Measurements from ENCODE around the gene SDHA. TPM values are rescaled to one million over a fixed set of nuclear protein-coding genes. Genes with fewer than 3 reads are reported as not detected.

Gene SDHA
- polyA plus RNA-seq, 3 donors: 55.0 to 98.0 (median 91.5) TPM

DNA sequence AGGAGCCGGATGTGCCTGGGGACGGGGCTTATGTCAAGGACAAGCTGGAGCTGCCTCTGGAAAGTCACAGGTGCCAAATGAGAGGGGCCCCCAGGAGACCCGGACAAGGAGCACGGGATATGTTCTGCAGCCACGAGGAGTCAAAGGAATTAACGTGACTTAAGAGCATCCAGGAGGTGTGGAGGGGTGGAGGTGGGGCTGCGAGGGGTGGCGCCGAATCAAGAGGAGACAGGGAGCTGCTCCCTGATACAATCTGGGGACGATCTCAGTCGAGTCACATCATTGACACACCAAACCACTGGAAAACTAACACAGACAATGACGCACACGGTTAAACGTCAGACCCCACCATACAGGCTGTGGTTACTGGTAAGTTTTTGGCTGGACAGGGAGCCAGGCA lies 10.5 kb upstream of the SDHA start:
- no peak overlapping the region for H3K4me3 Mint-ChIP-seq
- TF ChIP-seq, protein P1, sequence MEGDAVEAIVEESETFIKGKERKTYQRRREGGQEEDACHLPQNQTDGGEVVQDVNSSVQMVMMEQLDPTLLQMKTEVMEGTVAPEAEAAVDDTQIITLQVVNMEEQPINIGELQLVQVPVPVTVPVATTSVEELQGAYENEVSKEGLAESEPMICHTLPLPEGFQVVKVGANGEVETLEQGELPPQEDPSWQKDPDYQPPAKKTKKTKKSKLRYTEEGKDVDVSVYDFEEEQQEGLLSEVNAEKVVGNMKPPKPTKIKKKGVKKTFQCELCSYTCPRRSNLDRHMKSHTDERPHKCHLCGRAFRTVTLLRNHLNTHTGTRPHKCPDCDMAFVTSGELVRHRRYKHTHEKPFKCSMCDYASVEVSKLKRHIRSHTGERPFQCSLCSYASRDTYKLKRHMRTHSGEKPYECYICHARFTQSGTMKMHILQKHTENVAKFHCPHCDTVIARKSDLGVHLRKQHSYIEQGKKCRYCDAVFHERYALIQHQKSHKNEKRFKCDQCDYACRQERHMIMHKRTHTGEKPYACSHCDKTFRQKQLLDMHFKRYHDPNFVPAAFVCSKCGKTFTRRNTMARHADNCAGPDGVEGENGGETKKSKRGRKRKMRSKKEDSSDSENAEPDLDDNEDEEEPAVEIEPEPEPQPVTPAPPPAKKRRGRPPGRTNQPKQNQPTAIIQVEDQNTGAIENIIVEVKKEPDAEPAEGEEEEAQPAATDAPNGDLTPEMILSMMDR (IDR thresholded peaks at IDR 0.05): no peak
- no peaks in the 10 kb centered on the region for H3K27me3 Mint-ChIP-seq (ENCODE audit: low read depth in 3 of 3)
- H4K20me1 ChIP-seq (ENCODE audit: insufficient read depth, low read length): peaks cover 7% of the 10 kb centered on the region
- 98% methylated on average over 6 of the region's 14 CpGs for WGBS (ENCODE audit: insufficient coverage)
- no peaks in the 10 kb centered on the region for H3K79me2 ChIP-seq (ENCODE audit: insufficient read depth, low read length)
- H3K9ac ChIP-seq (ENCODE audit: insufficient read depth, low read length, poor library complexity, severe bottlenecking): no peak overlapping the region
- peak overlapping the region in 1 of 7 donors; percentile 38 for H3K27ac Mint-ChIP-seq
- no peaks in the 10 kb centered on the region for H3K4me1 ChIP-seq (ENCODE audit: control insufficient read depth in 1 of 2, insufficient read depth in 2 of 2, low read length in 2 of 2)
- intact Hi-C loops (cut with micrococcal nuclease): no loop called here
- peaks cover 22 to 56% of the 10 kb centered on the region in 2 donors for H3K36me3 ChIP-seq (replicated peaks in 1 of 2; ENCODE audit: control insufficient read depth in 1 of 2, insufficient read depth in 2 of 2, low read length in 2 of 2)
- H3K9me3 Mint-ChIP-seq: no peaks in the 10 kb centered on the region
- H3K4me2 ChIP-seq (replicated peaks; ENCODE audit: extremely low read depth, low read length, poor library complexity, severe bottlenecking): no peak overlapping the region
- no peak overlapping the region for H3K27ac ChIP-seq (ENCODE audit: low read depth in 1 of 2, low read length in 2 of 2)
- no peaks in the 10 kb centered on the region for H3K4me1 Mint-ChIP-seq
- H3K27me3 ChIP-seq (ENCODE audit: control insufficient read depth in 2 of 2, insufficient read depth in 2 of 2, low read length in 2 of 2): no peaks in the 10 kb centered on the region
- no peak for DNase-seq
- no peak overlapping the region for H3K4me3 ChIP-seq (replicated peaks in 1 of 3; ENCODE audit: low read depth in 2 of 3, low read length in 3 of 3)
- no peak overlapping the region for H2AFZ ChIP-seq (ENCODE audit: insufficient read depth, low read depth, low read length, poor library complexity, severe bottlenecking)
- H3K9me3 ChIP-seq (replicated peaks in 1 of 2; ENCODE audit: control insufficient read depth in 1 of 2, insufficient read depth in 1 of 2, low read length in 2 of 2): no peaks in the 10 kb centered on the region
- peaks cover 46% of the 10 kb centered on the region in 2 donors for H3K36me3 Mint-ChIP-seq

DNA sequence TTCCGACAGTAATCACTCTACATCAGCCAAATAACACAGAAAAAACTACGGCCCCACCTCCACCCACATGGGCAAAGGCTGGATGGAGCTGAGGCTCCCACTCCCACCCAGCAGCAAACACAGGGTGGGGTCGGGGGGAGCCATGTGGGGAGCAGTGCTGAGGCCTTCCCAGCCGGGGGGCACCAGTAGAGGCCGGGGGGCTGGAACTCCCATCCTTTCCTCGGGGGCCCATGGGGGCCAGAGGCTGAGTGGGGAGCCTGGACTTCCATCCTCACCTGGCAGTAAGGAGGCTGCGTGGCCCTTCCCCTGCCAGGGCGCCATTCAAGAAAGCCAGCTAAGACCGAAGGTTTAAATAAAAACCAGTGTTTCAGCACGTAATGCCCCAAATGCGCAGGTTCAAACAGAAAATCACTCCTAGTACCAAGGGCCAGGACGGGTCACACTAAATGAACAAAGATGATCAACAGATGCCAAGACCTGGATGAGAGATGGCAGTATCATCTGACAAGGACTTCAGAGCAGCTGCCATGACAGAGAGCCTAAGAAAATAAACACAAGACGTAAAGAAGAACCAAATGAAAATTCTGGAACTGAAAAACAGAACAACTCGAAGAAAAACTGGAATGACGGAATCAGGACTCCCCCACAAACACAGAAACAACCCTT lies 9.5 kb upstream of the SDHA start:
- no peak overlapping the region for H3K9ac ChIP-seq (ENCODE audit: insufficient read depth, low read length, poor library complexity, severe bottlenecking)
- TF ChIP-seq, protein P1 (IDR thresholded peaks at IDR 0.05): no peak
- Mint-ChIP-seq H3K27ac (peak overlapping the region in 1 of 7 donors; percentile 42), H3K4me3 (no peak overlapping the region), H3K36me3 (peaks cover 45 to 47% of the 10 kb centered on the region in 2 donors), H3K4me1 (no peaks in the 10 kb centered on the region), H3K27me3 (ENCODE audit: low read depth in 3 of 3) (no peaks in the 10 kb centered on the region), H3K9me3 (no peaks in the 10 kb centered on the region)
- peaks cover 7% of the 10 kb centered on the region for H4K20me1 ChIP-seq (ENCODE audit: insufficient read depth, low read length)
- H2AFZ ChIP-seq (ENCODE audit: insufficient read depth, low read depth, low read length, poor library complexity, severe bottlenecking): no peak overlapping the region
- 90% methylated on average over 10 of the region's 15 CpGs for WGBS (ENCODE audit: insufficient coverage)
- no peaks in the 10 kb centered on the region for H3K4me1 ChIP-seq (ENCODE audit: control insufficient read depth in 1 of 2, insufficient read depth in 2 of 2, low read length in 2 of 2)
- no peak overlapping the region for H3K27ac ChIP-seq (ENCODE audit: low read depth in 1 of 2, low read length in 2 of 2)
- H3K4me3 ChIP-seq (replicated peaks in 1 of 3; ENCODE audit: low read depth in 2 of 3, low read length in 3 of 3): no peak overlapping the region
- no peaks in the 10 kb centered on the region for H3K27me3 ChIP-seq (ENCODE audit: control insufficient read depth in 2 of 2, insufficient read depth in 2 of 2, low read length in 2 of 2)
- DNase-seq: no peak
- H3K36me3 ChIP-seq (replicated peaks in 1 of 2; ENCODE audit: control insufficient read depth in 1 of 2, insufficient read depth in 2 of 2, low read length in 2 of 2): peaks cover 22 to 51% of the 10 kb centered on the region in 2 donors
- H3K9me3 ChIP-seq (replicated peaks in 1 of 2; ENCODE audit: control insufficient read depth in 1 of 2, insufficient read depth in 1 of 2, low read length in 2 of 2): no peaks in the 10 kb centered on the region
- H3K79me2 ChIP-seq (ENCODE audit: insufficient read depth, low read length): peaks cover 1% of the 10 kb centered on the region
- intact Hi-C loops (cut with micrococcal nuclease): no loop called here
- H3K4me2 ChIP-seq (replicated peaks; ENCODE audit: extremely low read depth, low read length, poor library complexity, severe bottlenecking): no peak overlapping the region

All from CD14-positive monocyte (primary cell).